Stimulated activated CD4-positive, alpha-beta T cell treated with anti-CD3 and anti-CD28 coated beads, Interleukin-12 subunit alpha, Interleukin-12 subunit beta, amount 100 ng/mL, for 48 hours (primary cell): ENCODE measurements around the gene RPSA.
A peak's percentile ranks its signal among the peaks of the same experiment; 100 is the strongest.
"Not testable (repeated sequence)": the region's sequence is repeated elsewhere in the genome, so short reads cannot be mapped to it uniquely, and the experiment has no call there.

ENCODE experiments used
- DNase-seq, 3 donors: peaks; one replicate each; pipeline ENCODE4 v3.0.0-alpha.2; 2020; ENCODE audit warnings: low read depth in 2 of 3, low spot score in 1 of 3

The RPSA gene

DNA sequence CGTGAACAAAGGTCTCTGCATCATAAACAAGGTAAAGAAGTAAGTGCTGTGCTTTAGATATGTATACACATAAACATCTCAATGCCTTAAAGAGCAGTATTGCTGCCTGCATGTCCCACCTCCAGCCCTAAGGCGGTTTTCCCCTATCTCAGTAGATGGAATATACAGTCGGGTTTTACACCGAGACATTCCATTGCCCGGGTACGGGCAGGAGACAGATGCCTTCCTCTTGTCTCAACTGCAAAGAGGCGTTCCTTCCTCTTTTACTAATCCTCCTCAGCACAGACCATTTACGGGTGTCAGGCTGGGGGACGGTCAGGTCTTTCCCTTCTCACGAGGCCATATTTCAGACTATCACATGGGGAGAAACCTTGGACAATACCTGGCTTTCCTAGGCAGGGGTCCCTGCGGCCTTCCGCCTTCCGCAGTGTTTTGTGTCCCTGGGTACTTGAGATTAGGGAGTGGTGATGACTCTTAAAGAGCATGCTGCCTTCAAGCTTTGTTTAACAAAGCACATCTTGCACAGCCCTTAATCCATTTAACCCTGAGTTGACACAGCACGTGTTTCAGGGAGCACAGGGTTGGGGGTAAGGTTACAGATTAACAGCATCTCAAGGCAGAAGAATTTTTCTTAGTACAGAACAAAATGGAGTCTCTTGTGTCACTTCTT is 12.2 kb downstream of the RPSA start:
- not testable (repeated sequence) for DNase-seq

GRCh38 chr3:39419742-39420315 is 13.3 kb downstream of the RPSA start:
- no peak for DNase-seq

DNA sequence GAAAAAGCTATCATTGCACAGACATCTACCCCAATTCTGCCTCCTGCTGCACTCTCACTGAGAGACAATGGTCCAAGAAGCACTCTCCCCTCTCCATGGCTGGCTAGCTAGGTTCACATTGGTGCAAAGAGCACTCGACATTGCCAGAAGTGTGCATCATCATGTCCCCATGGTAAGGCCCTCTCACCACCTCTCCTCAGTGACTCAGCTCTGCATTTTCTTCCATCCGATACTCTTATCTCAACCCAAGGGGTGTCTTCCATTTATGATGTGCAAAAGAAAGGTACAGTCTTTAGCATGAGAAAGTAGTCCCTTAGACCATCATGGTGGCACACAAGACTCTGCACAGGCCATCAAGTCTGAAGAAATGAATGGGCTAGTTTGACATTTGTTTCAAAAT is 14.0 kb downstream of the RPSA start:
- no peak for DNase-seq

DNA sequence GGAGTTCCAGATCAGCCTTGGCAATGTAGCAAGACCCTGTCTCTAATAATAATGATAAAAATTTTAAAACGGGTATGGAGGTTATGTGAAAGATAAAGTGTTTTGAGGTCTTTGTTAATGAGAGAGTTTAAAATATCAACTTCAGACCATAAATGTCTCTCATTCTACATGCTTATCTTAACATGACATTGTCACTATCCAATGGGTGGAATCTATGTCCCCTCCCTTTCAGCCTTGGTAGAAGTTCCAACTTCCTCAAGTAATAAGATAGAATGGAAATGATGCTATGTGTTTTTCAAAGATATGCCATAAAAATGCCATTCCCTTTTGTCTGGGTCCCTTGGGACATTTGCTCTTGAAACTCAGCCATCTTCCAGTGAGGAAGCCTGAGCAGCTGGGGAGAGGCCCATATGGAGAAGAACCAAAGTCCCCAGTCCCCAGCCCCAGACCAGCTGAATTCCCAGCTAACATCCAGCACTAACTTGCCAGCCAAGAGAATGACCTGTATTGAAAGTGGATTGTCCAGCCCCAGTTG is 17.0 kb downstream of the RPSA start:
- DNase-seq: no peak

DNA sequence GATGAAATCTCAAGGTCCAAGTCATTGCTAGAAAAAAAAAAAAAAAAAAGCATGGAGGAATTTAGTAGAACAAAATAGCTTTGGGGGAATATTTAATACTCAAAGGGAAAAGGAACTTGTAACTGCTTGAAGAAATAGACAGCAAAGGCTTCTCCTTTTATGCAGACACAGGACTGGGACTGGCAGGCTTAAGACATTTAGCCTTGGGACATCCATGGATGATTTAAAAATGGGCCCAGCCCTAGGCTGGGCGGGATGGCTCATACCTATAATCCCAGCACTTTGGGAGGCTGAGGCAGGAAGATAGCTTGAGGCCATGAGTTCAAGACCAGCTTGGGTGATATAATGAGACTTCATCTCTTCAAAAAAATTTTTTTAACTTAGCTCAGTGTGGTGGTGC is 19.8 kb downstream of the RPSA start:
- no peak for DNase-seq

DNA sequence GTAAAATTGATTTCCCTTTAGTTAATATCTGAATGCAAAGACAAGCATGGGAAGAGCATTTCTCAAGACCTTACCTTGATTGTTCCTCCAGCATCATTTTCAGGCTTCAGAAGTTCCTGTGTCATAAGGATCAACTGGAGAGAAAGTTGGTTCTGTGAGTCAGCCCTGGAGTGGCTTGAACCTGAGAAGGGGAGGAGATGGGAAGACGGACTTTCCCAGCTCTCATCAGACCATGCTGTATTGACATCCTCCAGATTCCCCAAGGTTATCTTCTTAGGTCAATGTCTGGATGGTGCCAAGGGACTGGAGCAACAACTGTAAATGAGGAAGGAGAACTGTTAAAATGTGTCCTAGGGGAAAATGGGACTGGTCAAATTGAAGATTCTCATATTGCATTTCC is 21.0 kb downstream of the RPSA start:
- DNase-seq: no peak

GRCh38 chr3:39428745-39429201 is 22.3 kb downstream of the RPSA start:
- DNase-seq: no peak

DNA sequence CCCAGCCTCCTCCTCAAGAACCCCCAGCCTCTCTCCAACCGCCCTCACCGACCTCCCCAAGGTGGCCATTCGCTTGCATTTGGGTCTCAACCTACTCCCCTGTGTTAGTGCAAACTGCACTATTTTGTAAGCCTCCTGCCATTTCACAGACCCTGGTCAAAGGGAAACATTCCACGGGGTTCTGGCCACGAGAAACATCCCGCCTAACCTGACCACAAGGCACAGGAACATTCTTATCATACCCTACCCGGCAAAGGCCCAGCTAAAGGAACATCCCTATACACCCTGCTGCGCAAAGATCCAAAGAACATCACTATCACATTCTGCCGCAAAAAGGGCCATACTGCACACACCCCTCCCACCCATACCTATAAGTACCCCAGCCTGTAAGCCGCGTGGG is 22.9 kb downstream of the RPSA start:
- no peak for DNase-seq

DNA sequence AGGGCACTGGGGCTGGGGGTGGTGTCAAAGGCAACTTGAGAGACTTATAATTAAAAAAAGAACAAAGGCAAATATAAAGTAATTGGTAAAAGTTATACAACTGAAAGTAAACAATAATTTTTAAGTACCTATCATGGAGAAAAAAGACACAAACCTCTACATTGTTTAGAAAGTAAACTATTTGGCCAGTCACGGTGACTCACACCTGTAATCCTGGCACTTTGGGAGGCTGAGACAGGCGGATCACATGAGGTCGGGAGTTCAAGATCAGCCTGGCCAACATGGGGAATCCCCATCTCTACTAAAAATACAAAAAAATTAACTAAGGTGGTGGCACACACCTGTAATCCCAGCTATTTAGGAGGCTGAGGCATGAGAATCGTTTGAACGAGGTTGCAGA is 25.8 kb downstream of the RPSA start:
- no peak for DNase-seq

GRCh38 chr3:39433642-39434041 is 27.1 kb downstream of the RPSA start:
- no peak for DNase-seq

DNA sequence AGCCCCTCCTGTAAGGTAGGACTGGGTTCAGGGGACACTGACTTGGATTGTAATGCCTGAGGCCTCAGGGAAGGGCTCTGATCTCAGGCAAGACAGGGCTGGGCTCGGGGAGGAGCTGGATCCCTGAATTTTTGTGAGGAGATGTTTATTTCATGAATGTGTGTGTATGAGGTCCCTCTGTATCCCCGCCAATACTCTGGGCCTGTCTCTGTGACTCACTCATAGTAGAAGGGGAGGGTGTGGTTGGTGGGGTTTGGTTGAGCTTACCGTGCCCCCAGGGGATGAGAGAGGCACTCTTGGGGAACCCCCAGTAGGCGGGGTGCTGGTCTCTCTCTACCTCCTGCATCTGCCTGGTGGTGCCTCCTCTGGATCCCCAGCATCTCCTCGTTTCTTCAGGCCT is 28.1 kb downstream of the RPSA start:
- DNase-seq: no peak

DNA sequence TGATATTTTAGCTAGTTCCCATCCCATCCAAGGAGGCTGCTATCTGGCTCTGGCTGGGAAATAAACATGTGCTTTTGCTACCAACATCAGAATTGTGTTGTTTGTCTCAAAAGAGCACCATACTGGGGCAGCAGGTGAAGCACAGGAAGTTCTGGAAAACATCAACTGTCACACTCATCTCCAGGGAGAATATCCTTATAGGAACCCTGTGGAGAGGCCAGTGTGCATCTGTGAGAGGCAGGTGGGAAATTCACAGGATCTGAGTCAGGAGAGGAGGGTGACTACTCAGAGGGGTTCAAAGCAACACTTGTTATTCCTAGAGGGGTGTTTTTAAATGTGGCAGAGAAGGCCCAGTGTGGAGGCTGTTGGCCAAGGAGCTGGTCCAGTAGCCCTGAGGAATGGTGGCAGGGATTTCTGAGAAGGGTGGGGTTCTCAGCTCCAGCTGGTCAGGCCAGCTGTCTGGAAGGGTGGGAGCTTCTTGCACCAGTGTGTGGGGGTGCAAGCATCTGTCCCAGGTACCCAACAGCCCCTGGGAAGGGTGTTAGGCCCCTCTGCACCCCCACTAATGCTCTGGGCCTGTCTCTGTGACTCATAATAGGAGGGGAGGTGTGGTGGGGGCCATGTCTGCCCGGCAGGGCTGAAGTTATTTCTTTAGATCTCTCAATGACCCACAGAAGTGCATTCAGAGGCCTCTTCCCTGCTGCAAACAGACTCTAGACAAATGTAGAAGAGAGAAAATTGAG is 28.7 kb downstream of the RPSA start:
- DNase-seq: no peak

- DNase-seq: no peak
Observed at GRCh38 chr3:39438880-39439279, 32.4 kb downstream of the RPSA start.

DNA sequence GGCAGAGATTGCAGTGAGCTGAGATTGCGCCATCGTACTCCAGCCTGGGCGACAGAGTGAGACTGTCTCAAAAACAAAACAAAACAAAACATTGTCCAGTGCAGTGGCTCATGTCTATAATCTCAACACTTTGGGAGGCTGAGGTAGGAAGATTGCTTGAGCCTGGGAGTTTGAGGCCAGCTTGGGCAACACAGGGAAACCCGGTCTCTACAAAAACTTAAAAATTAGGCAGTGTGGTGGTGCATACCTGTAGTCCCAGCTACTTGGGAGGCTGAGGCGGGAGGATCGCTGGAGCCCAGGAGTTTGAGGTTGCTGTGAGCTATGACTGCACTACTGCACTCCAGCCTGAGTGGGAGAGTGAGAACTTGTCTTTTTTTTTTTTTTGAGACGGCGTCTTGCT is 33.8 kb downstream of the RPSA start:
- DNase-seq: no peak

DNA sequence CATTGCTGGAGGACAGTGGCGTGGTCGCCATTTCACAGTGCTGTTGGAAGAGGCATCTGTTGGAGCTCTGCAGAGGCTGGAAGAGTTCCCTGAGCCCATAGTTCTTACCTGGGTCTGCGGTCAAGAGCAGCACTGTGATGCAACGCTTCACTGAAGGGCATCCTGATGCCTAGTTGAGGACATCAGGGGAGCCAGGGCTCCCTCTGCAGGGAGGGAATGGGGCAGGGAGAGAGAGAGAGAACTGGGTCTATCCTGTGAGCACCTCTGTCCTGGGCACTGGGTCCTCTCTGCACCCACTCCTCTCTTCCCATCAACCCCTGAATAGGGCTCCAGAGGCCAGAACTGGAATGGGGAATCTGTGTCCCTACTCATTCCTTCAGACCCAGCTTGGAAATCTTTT is 37.0 kb downstream of the RPSA start:
- no peak for DNase-seq

DNA sequence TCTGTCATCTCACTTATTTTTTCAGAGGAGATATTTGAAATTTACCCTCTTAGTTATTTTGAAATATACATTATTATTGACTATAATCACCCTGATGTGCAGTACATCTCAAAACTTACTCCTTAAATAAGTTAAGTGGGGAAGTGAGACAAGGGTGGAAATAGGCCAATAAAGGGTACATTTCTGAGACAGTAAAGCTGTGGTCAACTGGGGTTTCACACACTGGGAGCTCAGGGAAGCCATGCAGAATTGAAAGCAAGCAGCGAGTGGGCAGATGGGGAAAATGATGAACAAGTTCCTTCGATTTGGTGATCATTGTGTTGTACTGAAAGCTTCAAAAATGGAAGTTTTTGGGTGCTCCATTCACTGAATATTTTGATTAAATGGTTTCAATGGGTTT is 39.4 kb downstream of the RPSA start:
- DNase-seq: no peak

DNA sequence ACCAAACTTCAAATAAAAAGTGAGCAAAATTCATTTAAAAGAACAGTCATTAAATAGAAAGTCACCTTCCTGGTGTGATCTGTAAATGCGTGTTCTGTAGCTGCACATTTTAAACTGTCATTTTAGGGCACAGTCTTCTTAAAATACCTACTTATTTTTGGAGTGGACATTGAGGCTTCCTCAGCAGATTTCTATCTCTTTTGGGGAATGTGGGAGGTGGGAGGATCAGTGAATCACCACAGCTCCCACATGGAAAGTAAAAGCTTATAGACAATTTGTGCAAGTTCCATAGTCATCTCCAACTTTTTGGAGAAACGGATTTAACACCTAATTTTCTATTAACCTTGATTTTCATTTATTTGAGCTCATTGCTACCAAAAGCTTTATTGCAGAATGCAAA is 39.9 kb downstream of the RPSA start:
- no peak for DNase-seq

DNA sequence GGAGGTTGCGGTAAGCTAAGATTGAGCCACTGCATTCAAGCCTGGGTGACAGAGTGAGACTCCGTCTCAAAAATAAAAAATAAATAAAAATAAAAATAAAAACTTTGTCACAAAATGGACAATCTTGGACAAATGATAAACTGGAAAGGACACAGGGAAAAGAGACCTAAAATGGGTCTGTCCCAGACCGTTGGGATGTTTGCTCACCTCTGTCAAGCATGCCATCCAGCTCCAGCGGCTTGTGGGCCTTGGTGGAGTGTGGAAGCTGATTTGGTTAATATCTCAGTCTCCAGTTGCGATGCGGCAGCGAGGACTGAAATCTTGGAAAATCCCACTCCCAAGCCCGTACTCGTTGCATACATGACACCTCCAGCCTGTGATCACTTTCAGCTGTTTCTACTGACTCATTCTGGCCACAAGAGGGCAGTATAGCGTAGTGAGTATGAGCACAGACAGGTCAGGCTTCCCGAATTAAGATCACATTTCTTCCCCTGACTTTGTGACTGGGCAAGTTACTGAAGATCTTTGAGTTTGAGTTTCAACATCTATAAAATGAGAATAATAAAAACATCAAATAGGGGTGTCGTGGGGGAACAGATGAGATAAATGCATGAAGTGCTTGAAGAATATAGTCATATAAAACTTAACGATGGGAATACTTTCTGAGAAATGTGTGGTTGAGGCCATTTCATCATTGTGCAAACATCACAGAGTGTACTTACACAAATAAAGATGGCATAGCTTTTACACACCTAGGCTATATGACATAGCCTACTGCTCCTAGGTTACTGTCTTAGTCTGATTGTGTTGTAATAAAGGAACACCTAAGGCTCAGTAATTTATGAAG is 41.3 kb downstream of the RPSA start:
- peak; percentile 19 to 64 (median 30) for DNase-seq

GRCh38 chr3:39448506-39449233 is 42.1 kb downstream of the RPSA start:
- DNase-seq: no peak

- DNase-seq: no peak
Observed at GRCh38 chr3:39449796-39450195, 43.3 kb downstream of the RPSA start.

DNA sequence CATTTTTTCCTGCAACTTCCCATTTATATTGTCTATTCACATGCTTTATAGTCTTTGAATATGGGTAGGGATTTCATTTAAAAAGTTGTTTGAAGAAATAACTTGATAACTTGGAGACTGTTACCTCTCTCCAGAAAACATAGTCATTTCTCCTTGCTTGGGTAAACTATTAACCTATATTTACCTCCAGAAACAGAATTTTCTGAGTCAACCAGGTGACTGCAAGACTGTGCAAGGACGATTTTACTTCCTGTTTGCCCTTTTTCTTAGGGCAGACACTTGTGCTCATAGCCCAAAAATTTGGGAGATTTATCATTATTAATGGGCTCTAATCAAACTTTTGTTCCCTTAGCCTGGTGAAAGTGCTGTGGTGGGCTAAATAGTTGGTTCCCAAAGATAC is 46.6 kb downstream of the RPSA start:
- DNase-seq: no peak
